MM.1S (cell line): ENCODE data around the gene TENM4.

Source experiments
- DNase-seq: peaks from one replicate; pipeline ENCODE4 v3.0.0-alpha.2; 2015
- H2AFZ ChIP-seq: fragments of 300-600 bp; sonication (generic); 2 replicates; pipeline ENCODE4 v1.6.0; 2016; ENCODE audit warnings: antibody characterized with exemption, low read length
- H3F3A ChIP-seq: fragments of 300-600 bp; sonication (generic); 2 replicates; pipeline ENCODE4 v1.6.1; 2016; ENCODE audit warnings: mild to moderate bottlenecking, antibody characterized with exemption, low read length, moderate library complexity, mixed read lengths; ENCODE audit not compliant: insufficient read depth
- H3K27ac ChIP-seq: fragments of 300-600 bp; sonication (generic); 2 replicates; pipeline ENCODE4 v1.5.1; 2016; ENCODE audit warnings: mild to moderate bottlenecking, low read length
- H3K27me3 ChIP-seq: fragments of 300-600 bp; sonication (generic); replicated peaks from 2 replicates; pipeline ENCODE4 v1.6.0; 2016; ENCODE audit warnings: low read length; ENCODE audit not compliant: insufficient read depth
- H3K36me3 ChIP-seq: fragments of 300-600 bp; sonication (generic); replicated peaks from 2 replicates; pipeline ENCODE4 v1.6.1; 2016; ENCODE audit warnings: mild to moderate bottlenecking, low read length, mixed read lengths; ENCODE audit not compliant: insufficient read depth
- H3K4me1 ChIP-seq: fragments of 300-600 bp; sonication (generic); 2 replicates; pipeline ENCODE4 v1.6.1; 2016; ENCODE audit warnings: low read length, mixed read lengths
- H3K4me2 ChIP-seq: fragments of 300-600 bp; sonication (generic); 2 replicates; pipeline ENCODE4 v1.6.0; 2016; ENCODE audit warnings: low read depth, low read length
- H3K4me3 ChIP-seq: fragments of 300-600 bp; sonication (generic); 2 replicates; pipeline ENCODE4 v1.5.1; 2016; ENCODE audit warnings: low read length, mixed read lengths
- H3K79me2 ChIP-seq: fragments of 300-600 bp; sonication (generic); 2 replicates; pipeline ENCODE4 v1.6.1; 2016; ENCODE audit warnings: mixed run types, low read length, mixed read lengths
- H3K9ac ChIP-seq: fragments of 300-600 bp; sonication (generic); 2 replicates; pipeline ENCODE4 v1.6.1; 2016; ENCODE audit warnings: low read length, mixed read lengths
- H3K9me2 ChIP-seq: fragments of 300-600 bp; sonication (generic); replicated peaks from 2 replicates; pipeline ENCODE4 v1.6.1; 2016; ENCODE audit warnings: mild to moderate bottlenecking, low read length, mixed read lengths; ENCODE audit not compliant: insufficient read depth
- H3K9me3 ChIP-seq: fragments of 300-600 bp; sonication (generic); replicated peaks from 2 replicates; pipeline ENCODE4 v1.6.1; 2016; ENCODE audit warnings: mild to moderate bottlenecking, low read length, mixed read lengths; ENCODE audit not compliant: insufficient read depth
- H4K20me1 ChIP-seq: fragments of 300-600 bp; sonication (generic); 2 replicates; pipeline ENCODE4 v1.6.1; 2016; ENCODE audit warnings: mild to moderate bottlenecking, low read length, moderate library complexity, mixed read lengths; ENCODE audit not compliant: insufficient read depth
- CTCF ChIP-seq: fragments of 300-600 bp; sonication (generic); IDR thresholded peaks from 2 replicates; pipeline ENCODE4 v1.5.1; 2016; ENCODE audit warnings: antibody characterized with exemption, low read length, mixed read lengths
- EZH2 ChIP-seq: fragments of 300-600 bp; sonication (generic); optimal IDR thresholded peaks from 2 replicates; pipeline ENCODE3; 2017; ENCODE audit warnings: low read depth, mild to moderate bottlenecking, antibody characterized with exemption, low read length, mixed read lengths
- EZH2phosphoT487 ChIP-seq: fragments of 300-600 bp; sonication (generic); IDR thresholded peaks from 2 replicates; pipeline ENCODE4 v1.6.1; 2018; ENCODE audit warnings: antibody characterized with exemption, low read length

TENM4 gene

GRCh38 chr11:79346021-79346420, 94.8 kb downstream of the TENM4 start:
- Histone ChIP-seq H3K4me1 (no peaks in the 10 kb centered on the region), H3K9me2 (no peaks in the 10 kb centered on the region; the same call in 1 of the 2 replicates), H3K36me3 (no peaks in the 10 kb centered on the region), H2AFZ (no peak overlapping the region), H3K27ac (no peak overlapping the region), H4K20me1 (no peaks in the 10 kb centered on the region), H3K4me2 (no peak overlapping the region), H3K79me2 (no peaks in the 10 kb centered on the region), H3K27me3 (no peaks in the 10 kb centered on the region), H3K9me3 (no peaks in the 10 kb centered on the region), H3K9ac (no peak overlapping the region), H3F3A (no peaks in the 10 kb centered on the region), H3K4me3 (no peak overlapping the region)
- no peak for DNase-seq
- no peak for TF ChIP-seq EZH2phosphoT487
- no peak for TF ChIP-seq CTCF
- no peak for TF ChIP-seq EZH2

- Histone ChIP-seq H2AFZ (no peak overlapping the region), H3F3A (no peaks in the 10 kb centered on the region), H3K27me3 (no peaks in the 10 kb centered on the region), H4K20me1 (no peaks in the 10 kb centered on the region), H3K4me3 (no peak overlapping the region), H3K27ac (no peak overlapping the region), H3K9me2 (no peaks in the 10 kb centered on the region; the same call in 1 of the 2 replicates), H3K4me1 (no peaks in the 10 kb centered on the region), H3K9me3 (no peaks in the 10 kb centered on the region), H3K9ac (no peak overlapping the region), H3K4me2 (no peak overlapping the region), H3K36me3 (no peaks in the 10 kb centered on the region), H3K79me2 (no peaks in the 10 kb centered on the region)
- DNase-seq: no peak
- TF ChIP-seq EZH2phosphoT487: no peak
- no peak for TF ChIP-seq EZH2
- TF ChIP-seq CTCF: no peak
These were observed 96.0 kb downstream of the TENM4 start for GRCh38 chr11:79344753-79345294.

- Histone ChIP-seq H3K9me2 (no peaks in the 10 kb centered on the region; the same call in 1 of the 2 replicates), H3K4me1 (no peaks in the 10 kb centered on the region), H3K27me3 (no peaks in the 10 kb centered on the region), H3K4me2 (no peak overlapping the region), H3K27ac (no peak overlapping the region), H3K36me3 (no peaks in the 10 kb centered on the region), H3K9me3 (no peaks in the 10 kb centered on the region), H3F3A (no peaks in the 10 kb centered on the region), H4K20me1 (no peaks in the 10 kb centered on the region), H3K4me3 (no peak overlapping the region), H2AFZ (no peak overlapping the region), H3K9ac (no peak overlapping the region), H3K79me2 (no peaks in the 10 kb centered on the region)
- DNase-seq: no peak
- TF ChIP-seq CTCF: no peak
These were observed 98.1 kb downstream of the TENM4 start for GRCh38 chr11:79342686-79343085.
